Central memory CD8-positive, alpha-beta T cell (primary cell): ENCODE data around the gene TSPAN13.

ENCODE experiments used
- ATAC-seq: fragments of 150-1000 bp; cut with Tn5 transposase; replicated peaks from 2 replicates; pipeline ENCODE4 v1.10.0; 2022; ENCODE audit warnings: mild to moderate bottlenecking, moderate FRiP score, moderate number of reproducible peaks; ENCODE audit not compliant: poor library complexity, severe bottlenecking; ENCODE audit errors: extremely low read depth
- DNase-seq, 2 donors: peaks; one replicate each; pipeline ENCODE4 v3.0.0; 2021; ENCODE audit warnings: low spot score in 2 of 2
- H3K27ac Mint-ChIP-seq: one replicate; pipeline ENCODE4 v1.8.0; 2022; ENCODE audit warnings: low read depth, mild to moderate bottlenecking, moderate library complexity, mixed read lengths
- H3K27me3 Mint-ChIP-seq: one replicate; pipeline ENCODE4 v1.8.0; 2022; ENCODE audit warnings: mixed read lengths
- H3K36me3 Mint-ChIP-seq: one replicate; pipeline ENCODE4 v1.8.0; 2022; ENCODE audit warnings: mild to moderate bottlenecking, moderate library complexity, mixed read lengths; ENCODE audit not compliant: insufficient read depth
- H3K4me1 Mint-ChIP-seq: one replicate; pipeline ENCODE4 v1.8.0; 2022; ENCODE audit warnings: mixed read lengths
- H3K4me3 Mint-ChIP-seq: one replicate; pipeline ENCODE4 v1.8.0; 2022; ENCODE audit warnings: mild to moderate bottlenecking, moderate library complexity, mixed read lengths
- H3K9me3 Mint-ChIP-seq: one replicate; pipeline ENCODE4 v1.8.0; 2022; ENCODE audit warnings: mixed read lengths

TSPAN13 gene

GRCh38 chr7:16744518-16745250 lies 8.9 kb upstream of the TSPAN13 start:
- peaks cover 3% of the 10 kb centered on the region for H3K36me3 Mint-ChIP-seq
- DNase-seq (no peak), ATAC-seq (no peak)
- no peaks in the 10 kb centered on the region for H3K9me3 Mint-ChIP-seq
- H3K27ac Mint-ChIP-seq, result no peak overlapping the region
- H3K4me1 Mint-ChIP-seq, result no peaks in the 10 kb centered on the region
- no peak overlapping the region for H3K4me3 Mint-ChIP-seq
- no peaks in the 10 kb centered on the region for H3K27me3 Mint-ChIP-seq

GRCh38 chr7:16745645-16746044 lies 7.9 kb upstream of the TSPAN13 start:
- H3K27ac Mint-ChIP-seq, result no peak overlapping the region
- H3K9me3 Mint-ChIP-seq, result no peaks in the 10 kb centered on the region
- no peak overlapping the region for H3K4me3 Mint-ChIP-seq
- no peaks in the 10 kb centered on the region for H3K27me3 Mint-ChIP-seq
- DNase-seq (no peak), ATAC-seq (no peak)
- H3K36me3 Mint-ChIP-seq, result peaks cover 3% of the 10 kb centered on the region
- H3K4me1 Mint-ChIP-seq, result no peaks in the 10 kb centered on the region

GRCh38 chr7:16747102-16747501 lies 6.5 kb upstream of the TSPAN13 start:
- Mint-ChIP-seq H3K4me1 (no peaks in the 10 kb centered on the region), H3K9me3 (no peaks in the 10 kb centered on the region), H3K27ac (no peak overlapping the region), H3K36me3 (peaks cover 3% of the 10 kb centered on the region), H3K27me3 (peaks cover 13% of the 10 kb centered on the region), H3K4me3 (no peak overlapping the region)
- DNase-seq (no peak), ATAC-seq (no peak)

DNA sequence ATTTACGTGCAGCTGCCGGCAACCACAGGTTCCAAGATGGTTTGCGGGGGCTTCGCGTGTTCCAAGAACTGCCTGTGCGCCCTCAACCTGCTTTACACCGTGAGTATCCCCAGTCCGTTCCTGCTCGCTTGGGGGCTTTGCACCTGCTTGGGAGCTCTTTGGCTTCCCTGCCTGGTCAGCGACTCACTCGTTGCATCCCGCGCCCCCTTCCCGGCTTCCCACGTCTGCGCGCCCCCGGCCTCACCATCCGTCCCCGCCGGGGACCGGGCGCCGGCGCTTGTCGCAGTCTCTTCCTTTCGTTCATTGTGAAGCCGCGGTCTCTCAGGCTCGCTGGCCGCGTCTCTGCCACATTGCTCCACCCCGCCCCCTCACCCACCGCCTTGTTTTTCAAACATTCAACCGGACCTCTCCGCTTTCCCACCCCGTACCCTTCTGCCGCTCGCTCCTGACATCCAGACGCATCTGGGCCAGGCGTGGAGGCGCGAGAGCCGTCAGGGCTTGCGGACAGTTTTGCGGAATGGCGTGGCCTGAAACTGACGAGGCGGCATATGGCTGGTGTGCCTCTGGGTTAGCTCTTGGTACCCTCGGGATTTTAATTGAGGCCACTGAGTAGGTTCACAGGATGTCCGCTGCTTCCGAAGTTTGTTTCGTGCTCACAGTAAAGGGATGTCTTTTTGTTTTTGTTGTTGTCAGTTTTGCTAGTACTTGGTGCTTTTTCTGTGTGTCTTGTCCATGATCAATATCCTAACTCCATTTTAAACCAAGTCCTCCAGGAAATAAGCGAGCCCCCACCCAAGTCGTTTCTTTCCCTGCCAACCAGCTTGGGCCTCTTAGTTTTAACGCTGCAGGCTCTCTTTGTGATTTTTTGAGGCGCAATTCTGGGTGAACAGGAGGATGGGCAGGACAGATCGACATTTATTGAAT lies 639 bp downstream of the TSPAN13 start:
- ATAC-seq (peak; percentile 22), DNase-seq (no peak)
- H3K4me1 Mint-ChIP-seq, result peaks cover 11% of the 10 kb centered on the region
- peaks cover 46% of the 10 kb centered on the region for H3K27me3 Mint-ChIP-seq
- H3K36me3 Mint-ChIP-seq, result no peaks in the 10 kb centered on the region
- H3K4me3 Mint-ChIP-seq, result peak overlapping the region; percentile 83
- no peaks in the 10 kb centered on the region for H3K9me3 Mint-ChIP-seq
- H3K27ac Mint-ChIP-seq, result no peak overlapping the region

GRCh38 chr7:16754856-16755317 lies 1.3 kb downstream of the TSPAN13 start:
- Mint-ChIP-seq H3K4me1 (peaks cover 11% of the 10 kb centered on the region), H3K4me3 (peak overlapping the region; percentile 83), H3K36me3 (no peaks in the 10 kb centered on the region), H3K27ac (no peak overlapping the region), H3K9me3 (no peaks in the 10 kb centered on the region), H3K27me3 (peaks cover 48% of the 10 kb centered on the region)
- no peak for DNase-seq
- no peak for ATAC-seq

GRCh38 chr7:16755397-16755796 lies 1.8 kb downstream of the TSPAN13 start:
- peak overlapping the region; percentile 83 for H3K4me3 Mint-ChIP-seq
- no peaks in the 10 kb centered on the region for H3K36me3 Mint-ChIP-seq
- no peaks in the 10 kb centered on the region for H3K9me3 Mint-ChIP-seq
- DNase-seq, result no peak
- peaks cover 53% of the 10 kb centered on the region for H3K27me3 Mint-ChIP-seq
- H3K27ac Mint-ChIP-seq, result no peak overlapping the region
- ATAC-seq, result no peak
- peaks cover 11% of the 10 kb centered on the region for H3K4me1 Mint-ChIP-seq

- H3K9me3 Mint-ChIP-seq, result no peaks in the 10 kb centered on the region
- DNase-seq (no peak), ATAC-seq (no peak)
- H3K4me3 Mint-ChIP-seq, result no peak overlapping the region
- peaks cover 11% of the 10 kb centered on the region for H3K4me1 Mint-ChIP-seq
- H3K36me3 Mint-ChIP-seq, result no peaks in the 10 kb centered on the region
- H3K27me3 Mint-ChIP-seq, result peaks cover 41% of the 10 kb centered on the region
- H3K27ac Mint-ChIP-seq, result no peak overlapping the region
These were observed 4.5 kb downstream of the TSPAN13 start for GRCh38 chr7:16758036-16758435.

- H3K4me3 Mint-ChIP-seq, result no peak overlapping the region
- no peak overlapping the region for H3K27ac Mint-ChIP-seq
- no peak for DNase-seq
- no peaks in the 10 kb centered on the region for H3K9me3 Mint-ChIP-seq
- ATAC-seq, result no peak
- peaks cover 41% of the 10 kb centered on the region for H3K27me3 Mint-ChIP-seq
- peaks cover 10% of the 10 kb centered on the region for H3K4me1 Mint-ChIP-seq
- H3K36me3 Mint-ChIP-seq, result no peaks in the 10 kb centered on the region
These were observed 5.4 kb downstream of the TSPAN13 start for GRCh38 chr7:16758631-16759611.

GRCh38 chr7:16759840-16760239 lies 6.3 kb downstream of the TSPAN13 start:
- DNase-seq, result no peak
- Mint-ChIP-seq H3K36me3 (no peaks in the 10 kb centered on the region), H3K4me1 (peaks cover 1% of the 10 kb centered on the region), H3K27ac (no peak overlapping the region), H3K27me3 (peaks cover 31% of the 10 kb centered on the region), H3K9me3 (no peaks in the 10 kb centered on the region), H3K4me3 (no peak overlapping the region)
- ATAC-seq, result no peak

- no peak overlapping the region for H3K4me3 Mint-ChIP-seq
- H3K27me3 Mint-ChIP-seq, result peaks cover 12% of the 10 kb centered on the region
- no peaks in the 10 kb centered on the region for H3K9me3 Mint-ChIP-seq
- ATAC-seq (no peak), DNase-seq (no peak)
- H3K4me1 Mint-ChIP-seq, result no peaks in the 10 kb centered on the region
- H3K36me3 Mint-ChIP-seq, result no peaks in the 10 kb centered on the region
- no peak overlapping the region for H3K27ac Mint-ChIP-seq
These were observed 8.6 kb downstream of the TSPAN13 start for GRCh38 chr7:16762177-16762576.

DNA sequence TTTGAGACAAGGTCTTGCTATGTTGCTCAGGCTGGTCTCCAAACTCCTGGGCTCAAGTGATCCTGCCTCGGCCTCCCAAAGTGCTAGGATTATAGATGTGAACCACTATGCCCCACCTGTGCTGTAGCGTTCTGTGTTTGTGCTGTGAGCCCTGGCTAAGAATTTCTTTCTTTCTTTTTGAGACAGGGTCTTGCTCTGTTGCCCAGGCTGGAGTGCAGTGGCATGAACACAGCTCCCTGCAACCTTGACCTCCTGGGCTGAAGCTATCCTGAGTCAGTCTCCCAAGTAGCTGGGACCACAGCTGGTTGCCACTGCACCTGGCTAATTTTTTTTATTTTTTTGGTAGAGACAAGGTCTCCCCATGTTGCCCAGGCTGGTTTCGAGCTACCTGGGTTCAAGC lies 11.4 kb downstream of the TSPAN13 start:
- Mint-ChIP-seq H3K4me1 (no peaks in the 10 kb centered on the region), H3K4me3 (no peak overlapping the region), H3K9me3 (no peaks in the 10 kb centered on the region), H3K27me3 (peaks cover 8% of the 10 kb centered on the region), H3K36me3 (no peaks in the 10 kb centered on the region), H3K27ac (no peak overlapping the region)
- ATAC-seq (no peak), DNase-seq (no peak)

DNA sequence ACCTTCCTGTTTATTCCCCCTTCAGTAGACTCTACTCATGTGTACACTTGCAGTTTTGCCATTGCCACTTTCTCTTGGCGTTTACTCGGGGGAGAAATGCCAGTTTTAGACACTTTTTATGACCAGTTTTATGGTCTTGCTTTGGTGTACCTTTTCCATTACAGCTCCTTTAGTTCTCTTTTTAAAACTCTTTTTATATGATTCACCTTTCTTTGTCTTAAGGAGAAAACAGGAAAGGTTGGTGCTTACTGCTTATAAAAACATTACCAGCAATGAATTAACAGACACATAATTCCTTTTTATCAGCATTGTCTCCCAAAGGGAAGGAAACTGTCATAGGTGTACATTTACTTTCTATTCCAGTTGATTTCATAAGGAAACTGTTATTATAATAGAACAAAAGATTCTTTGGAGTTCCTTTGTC lies 11.9 kb downstream of the TSPAN13 start:
- Mint-ChIP-seq H3K9me3 (no peaks in the 10 kb centered on the region), H3K27ac (no peak overlapping the region), H3K4me1 (no peaks in the 10 kb centered on the region), H3K27me3 (peaks cover 8% of the 10 kb centered on the region), H3K4me3 (no peak overlapping the region), H3K36me3 (no peaks in the 10 kb centered on the region)
- DNase-seq, result no peak
- ATAC-seq, result no peak
